Gastroesophageal sphincter (tissue), 3 donors: ENCODE data around the gene SV2B.
"Not testable (repeated sequence)": the region's sequence is repeated elsewhere in the genome, so short reads cannot be mapped to it uniquely, and the experiment has no call there.

Experiments used
- CTCF ChIP-seq, 4 experiments: fragments of 200-600 bp in 2 of 4; fragments of 450-650 bp in 2 of 4; sonication (generic) in 1 of 4; IDR thresholded peaks; one replicate each; pipeline ENCODE4 v1.5.1; 2017 to 2019; ENCODE audit warnings: antibody characterized with exemption in 4 of 4, mild to moderate bottlenecking in 2 of 4, moderate library complexity in 2 of 4
- EP300 ChIP-seq: sonication (generic); formaldehyde crosslinking; IDR thresholded peaks from one replicate; pipeline ENCODE4 v1.6.1; 2017; ENCODE audit warnings: antibody characterized with exemption, mild to moderate bottlenecking
- POLR2A ChIP-seq, 2 donors: fragments of 450-650 bp; IDR thresholded peaks; one replicate each; pipeline ENCODE4 v1.6.1; 2017; ENCODE audit warnings: antibody characterized with exemption in 2 of 2, mild to moderate bottlenecking in 2 of 2, moderate library complexity in 1 of 2
- POLR2AphosphoS5 ChIP-seq: sonication (generic); formaldehyde crosslinking; IDR thresholded peaks from one replicate; pipeline ENCODE4 v1.6.1; 2017; ENCODE audit warnings: antibody characterized with exemption

GRCh38 chr15:91093866-91094265 is 6.2 kb upstream of the SV2B start:
- TF ChIP-seq POLR2A (IDR thresholded peaks at IDR 0.05); EP300; CTCF (IDR thresholded peaks at IDR 0.05); POLR2AphosphoS5: not testable (repeated sequence)
